Stimulated activated CD8-positive, alpha-beta memory T cell treated with anti-CD3 and anti-CD28 coated beads, Interleukin-2, amount 100 ng/mL, for 1 hour (primary cell): Measurements from ENCODE around the gene ZNF746.
A peak's percentile ranks its signal among the peaks of the same experiment; 100 is the strongest.

Experiments used
- DNase-seq, 2 donors: peaks; one replicate each; pipeline ENCODE4 v3.0.0-alpha.2; 2020; ENCODE audit warnings: low read depth in 2 of 2

ZNF746 gene

DNA sequence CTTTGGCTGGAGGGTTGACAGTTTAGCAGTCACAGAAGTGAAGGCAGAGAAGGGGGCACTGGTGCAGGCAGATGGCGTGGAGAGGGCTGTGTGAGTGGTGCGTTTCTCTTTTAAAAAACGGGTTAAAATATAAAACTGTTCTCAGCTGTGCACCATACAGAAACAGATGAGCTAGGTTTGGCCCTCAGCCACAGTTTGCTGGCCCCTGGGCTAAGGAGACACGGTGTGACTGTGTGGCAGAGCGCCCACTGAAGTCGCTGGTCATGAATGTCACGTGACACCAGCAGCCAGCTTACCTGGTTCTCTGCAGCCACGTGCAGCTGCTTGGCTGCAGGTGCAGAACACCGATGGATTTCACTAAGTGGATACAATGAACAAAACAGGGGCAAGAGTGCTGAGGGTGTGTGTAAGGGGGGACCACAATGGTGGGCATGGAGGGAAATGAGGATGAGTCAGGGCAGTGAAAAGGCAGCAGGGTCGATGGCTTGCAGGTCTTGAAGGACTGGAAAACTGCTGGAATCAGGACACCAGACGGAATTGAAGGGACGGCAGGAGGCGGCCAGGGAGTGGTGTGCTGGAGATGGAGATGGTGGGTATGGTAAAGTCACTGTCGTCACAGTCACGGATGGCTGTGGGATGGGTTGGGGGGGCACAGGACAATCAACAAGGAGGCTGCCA lies 7.4 kb downstream of the ZNF746 start:
- DNase-seq: no peak

DNA sequence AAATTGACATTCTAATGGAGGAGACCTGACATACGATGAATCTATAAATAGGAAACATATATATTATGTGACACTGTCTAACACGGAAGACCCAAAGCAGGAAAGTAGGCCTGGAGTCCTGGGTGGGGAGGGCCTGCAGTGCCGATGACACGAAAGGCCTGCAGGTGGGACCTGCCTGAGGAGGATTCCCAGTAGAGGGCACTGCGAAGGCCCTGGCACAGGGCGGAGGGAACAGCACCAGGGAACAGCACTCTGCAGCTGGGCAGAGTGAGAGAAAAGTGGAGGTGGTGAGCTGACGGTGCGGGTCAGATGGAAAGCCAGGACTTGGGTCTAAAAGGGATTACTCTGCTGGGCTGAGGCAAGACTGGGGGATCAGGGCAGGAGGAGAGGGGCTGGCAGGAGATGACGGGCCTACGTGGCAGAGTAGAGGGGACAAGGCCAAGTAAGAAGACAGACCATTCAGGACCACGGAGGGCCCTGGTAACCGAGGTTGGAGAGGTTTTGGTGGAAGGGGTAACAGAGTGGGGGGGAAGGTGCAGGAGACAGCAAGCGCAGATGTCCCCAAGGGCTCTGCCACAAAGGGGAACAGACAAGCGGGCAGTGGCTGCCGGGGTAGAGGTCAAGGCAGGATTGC lies 8.1 kb downstream of the ZNF746 start:
- DNase-seq: no peak

DNA sequence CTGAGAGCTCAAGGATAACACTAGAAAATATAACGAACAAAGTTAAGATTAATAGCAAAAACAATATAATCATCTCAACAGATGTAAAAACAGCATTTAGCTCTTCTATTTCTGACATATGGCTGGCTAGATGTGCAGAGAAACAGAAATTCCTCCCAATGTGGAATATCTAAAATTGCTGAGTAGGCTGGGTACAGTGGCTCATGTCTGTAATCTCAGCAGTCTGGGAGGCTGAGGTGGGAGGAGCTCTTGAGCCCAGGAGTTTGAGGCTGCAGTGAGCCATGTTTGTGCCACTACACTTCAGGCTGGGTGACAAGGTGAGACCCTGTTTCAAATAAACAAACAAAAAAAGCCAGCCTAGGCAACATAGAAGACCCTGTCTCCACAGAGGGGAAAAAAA lies 18.0 kb downstream of the ZNF746 start:
- no peak for DNase-seq

DNA sequence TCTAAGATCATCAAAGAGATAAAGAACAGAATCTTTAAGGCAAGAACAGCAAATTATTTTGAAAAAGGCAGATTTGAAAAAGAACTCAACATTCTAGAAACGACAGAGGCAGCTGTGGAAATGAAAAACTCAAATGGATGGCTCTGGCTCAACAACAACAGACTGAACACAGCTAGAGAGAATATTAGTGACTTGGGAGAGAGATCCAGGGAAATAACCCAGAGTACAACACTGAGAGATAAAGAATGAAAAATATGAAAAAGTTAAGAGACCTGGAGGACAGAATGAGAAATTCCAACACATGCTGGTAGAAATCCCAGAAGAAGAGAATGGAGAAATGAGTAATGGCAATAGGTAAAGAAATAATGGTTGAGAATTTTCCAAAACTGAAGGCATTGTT lies 18.9 kb downstream of the ZNF746 start:
- DNase-seq: no peak

DNA sequence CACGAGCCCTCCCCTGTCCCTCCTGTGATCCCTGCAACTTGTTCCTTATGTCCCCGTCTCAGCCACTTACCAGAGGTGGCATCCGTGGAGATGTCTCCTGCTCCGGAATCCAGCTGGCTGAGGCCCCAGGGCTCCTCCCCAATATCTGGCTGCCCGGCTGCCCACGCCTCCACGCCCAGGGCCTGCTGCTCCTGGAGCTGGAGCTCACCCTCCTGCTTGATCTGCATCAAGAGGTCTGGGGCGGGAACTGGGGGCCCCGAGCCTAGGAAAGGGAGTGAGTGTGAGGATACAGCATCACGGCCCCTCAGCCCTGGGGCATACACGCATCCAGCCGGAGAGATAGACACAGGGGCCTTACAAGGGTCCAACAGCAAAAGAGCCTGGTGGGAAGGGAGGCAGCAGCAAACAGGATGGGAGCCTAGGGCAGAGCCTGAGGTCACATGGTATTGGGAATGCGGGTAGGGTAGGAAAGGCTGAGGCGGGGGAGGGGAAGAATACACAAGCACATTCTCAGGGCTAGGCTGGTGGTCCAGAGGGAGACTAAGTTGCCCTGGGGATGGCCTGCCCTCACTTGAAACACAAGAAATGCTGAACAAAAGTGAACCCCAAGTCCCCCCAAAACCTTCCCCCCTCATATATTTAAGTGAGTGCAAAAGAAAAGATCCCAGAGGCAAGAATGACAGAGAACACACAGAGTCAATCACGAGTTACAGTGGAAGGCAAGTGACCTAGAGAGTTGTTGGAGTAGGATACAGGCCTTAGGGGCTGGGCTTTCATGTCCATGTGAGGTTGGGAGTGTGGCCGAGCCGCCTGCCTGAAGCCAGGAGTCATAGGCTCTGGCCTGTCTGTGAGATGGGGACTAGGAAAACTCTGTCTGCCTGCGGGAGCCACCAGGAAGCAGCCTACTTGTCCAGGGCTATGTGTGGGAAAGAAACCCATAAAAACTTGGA lies 19.8 kb downstream of the ZNF746 start:
- DNase-seq: no peak

DNA sequence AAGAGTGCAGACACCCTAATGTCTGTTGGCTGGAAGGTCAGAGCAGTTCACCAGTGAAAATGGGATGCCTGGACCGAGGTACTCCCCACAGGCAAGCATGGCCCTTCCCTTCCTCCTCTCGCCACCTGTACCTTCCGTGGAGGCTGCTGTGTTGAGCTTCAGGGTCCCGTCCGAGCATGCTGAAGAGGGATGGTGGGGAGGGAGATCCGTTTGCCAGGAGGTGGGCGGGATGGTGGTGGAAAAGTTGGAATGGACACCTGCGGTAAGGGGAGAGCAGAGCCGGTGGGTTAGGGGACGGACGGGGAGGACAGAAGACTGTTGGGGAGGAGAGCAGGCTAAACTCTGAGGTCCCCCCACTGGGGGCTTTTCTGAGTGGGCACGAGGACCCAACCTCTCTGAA lies 20.8 kb downstream of the ZNF746 start:
- DNase-seq: no peak

DNA sequence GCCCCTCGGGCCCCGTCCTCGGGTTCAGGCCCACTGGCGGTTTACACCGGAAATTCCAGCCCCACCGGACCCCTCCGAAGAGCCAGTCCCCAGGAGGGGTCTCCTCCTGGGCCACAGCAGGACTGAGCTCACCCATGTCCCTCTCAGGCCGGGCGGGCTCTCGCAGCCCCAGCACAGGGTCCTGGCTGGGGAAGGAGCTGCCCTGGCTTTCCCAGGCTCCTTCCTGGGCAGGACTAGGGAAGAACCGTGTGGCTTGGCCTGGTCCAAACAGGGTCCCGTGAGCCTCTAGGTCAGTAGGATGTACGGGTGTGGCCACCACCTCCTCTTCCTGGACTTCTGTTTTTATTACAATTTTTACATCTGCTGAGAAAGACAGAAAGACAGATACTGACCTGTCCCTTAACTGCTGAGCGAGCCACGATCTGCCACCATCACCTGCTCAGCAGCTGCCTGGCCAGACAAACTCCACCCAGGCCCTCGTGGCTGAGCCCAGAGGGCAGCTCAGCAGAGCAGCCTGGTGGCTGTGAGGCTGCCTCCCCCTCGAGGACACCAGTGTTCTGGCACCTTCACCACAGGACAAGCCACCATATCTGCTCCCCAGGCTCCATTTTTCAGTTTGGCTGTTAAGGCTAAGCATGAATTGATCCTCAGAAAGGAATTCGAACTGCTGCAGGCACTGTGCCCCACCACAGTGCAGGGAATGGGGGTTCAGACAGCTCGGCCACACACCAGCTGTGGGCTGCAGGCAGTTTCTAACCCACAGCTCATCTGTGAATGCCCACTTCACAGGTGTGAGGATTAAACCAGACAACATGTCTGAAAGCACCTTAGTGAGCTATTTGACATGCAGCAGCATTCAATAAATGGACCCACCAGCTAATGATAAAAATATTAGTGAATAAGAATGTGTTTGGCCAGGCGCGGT lies 22.2 kb downstream of the ZNF746 start:
- DNase-seq: no peak

DNA sequence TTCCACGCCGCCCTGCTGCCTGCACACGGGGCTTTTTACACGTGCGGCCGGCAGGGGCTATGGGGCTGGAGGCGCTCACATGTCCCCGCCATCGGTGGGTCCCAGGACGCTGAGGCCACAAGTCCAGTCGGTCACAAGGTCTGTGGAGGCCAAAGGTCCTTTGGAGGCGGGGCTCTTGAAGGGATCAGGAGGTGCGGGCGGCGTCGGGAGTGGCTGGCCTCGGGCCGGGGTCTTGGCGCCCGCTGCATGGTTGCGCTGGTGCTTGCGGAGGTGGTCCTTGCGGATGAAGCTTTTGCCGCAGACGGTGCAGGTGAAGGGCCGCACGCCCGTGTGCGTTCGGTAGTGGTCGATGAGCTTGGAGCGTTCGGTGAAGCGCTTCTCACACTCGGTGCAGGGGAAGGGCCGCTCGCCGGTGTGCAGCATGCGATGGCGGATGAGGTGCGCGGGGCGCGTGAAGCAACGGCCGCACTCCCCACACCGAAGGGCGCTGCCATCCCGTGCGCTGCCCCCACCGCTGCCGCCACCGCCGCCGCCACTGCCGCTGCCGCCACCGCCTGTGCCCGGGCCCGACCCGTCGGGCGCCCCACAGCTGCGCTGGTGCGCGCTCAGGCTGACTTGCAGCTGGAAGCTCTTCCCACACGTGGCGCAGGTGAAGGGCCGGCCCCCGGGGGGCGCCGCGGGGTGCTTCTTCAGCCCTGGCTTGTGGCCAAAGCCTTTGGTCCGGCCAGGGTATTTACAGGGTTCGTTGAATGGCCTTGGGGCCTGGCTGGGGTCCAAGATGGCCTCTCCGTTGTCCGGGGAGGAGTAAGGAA lies 23.1 kb downstream of the ZNF746 start:
- DNase-seq: no peak

DNA sequence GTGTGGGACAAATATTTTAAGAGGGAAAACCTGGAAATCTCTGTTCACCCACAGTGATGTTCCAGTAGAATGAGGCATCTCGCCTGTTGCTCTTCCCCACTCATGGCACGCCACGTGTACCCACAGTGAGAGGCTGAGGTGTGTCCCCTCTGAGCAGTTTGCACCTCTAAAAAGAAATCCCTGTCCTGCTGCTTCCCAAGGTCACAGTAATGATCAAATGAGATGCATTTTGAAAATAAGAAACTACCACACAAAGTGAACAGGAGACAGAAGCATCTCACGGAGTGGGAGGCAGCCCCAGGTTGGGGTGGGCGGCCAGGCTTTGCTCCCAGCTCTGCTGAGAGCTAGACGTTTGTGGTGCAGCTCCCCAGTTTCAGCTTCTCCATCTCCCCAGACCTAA lies 24.4 kb downstream of the ZNF746 start:
- no peak for DNase-seq

DNA sequence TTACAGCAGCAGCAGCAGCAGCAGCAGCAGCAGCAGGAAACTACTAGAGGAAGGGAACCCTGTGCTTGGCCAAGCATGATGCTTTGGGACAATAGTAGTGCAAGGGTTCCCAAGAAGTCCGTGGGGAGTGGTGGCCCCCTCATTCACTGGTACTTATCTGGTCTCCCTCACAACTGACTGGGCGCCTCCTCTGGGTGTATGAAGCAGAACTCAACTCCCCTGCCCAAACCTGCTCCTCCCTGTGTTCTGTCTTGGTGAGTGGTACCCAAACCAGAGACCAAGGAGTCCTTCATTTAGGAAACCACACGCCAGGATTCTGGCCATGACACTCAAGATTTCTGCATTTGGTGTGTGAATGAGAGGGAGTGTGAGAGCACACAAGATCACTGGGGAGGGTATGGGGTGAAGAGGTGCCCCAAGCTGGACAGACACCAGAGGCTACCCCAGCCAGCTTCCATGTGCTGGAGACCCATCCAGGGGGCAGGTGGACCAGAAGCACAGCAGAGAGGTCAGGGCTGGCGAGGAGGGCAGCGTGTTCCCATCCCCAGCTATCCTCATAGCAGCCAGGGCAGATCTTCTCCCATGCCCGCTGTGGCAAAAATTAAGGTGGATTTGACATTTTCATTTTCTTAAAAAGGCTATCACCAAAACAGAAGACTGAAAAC lies 26.2 kb downstream of the ZNF746 start:
- DNase-seq: no peak

DNA sequence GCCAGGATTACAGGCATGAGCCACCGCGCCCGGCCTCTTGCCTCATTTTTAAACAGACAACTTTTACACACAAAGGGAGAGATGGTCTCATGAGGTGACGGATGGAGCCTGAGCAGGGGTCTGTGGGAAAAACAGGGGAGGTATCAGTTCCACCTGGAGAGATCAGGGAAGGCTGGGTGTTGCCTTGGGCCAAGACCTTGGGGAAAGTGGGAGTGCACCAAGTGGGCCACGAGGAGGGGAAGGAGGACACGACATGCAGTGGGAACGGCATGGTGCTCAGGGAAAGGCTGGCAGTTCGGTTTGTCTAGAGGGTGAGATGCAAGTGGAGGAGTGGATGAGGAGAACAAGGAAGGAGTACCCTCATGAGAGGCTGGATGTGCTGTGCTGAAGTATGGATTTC lies 27.8 kb downstream of the ZNF746 start:
- no peak for DNase-seq

DNA sequence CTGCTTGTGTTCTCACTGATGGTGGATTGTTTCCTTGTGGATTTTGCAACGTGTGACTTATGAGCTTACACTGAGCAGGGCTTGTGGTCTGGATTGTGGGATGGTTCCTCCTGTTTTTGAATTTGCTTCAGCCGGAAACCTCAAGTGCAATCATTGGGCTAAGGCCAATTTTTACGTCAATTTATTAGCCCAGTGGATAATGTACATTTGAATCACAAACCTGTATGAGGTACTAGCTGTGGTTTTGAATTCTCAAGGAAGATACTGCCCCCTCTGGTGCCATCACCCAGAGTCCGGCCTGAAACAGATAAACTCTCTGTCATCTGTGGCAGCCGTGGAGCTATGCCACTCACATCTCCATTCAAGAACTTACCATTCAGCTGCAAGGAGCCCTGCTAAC lies 29.4 kb downstream of the ZNF746 start:
- DNase-seq: no peak

DNA sequence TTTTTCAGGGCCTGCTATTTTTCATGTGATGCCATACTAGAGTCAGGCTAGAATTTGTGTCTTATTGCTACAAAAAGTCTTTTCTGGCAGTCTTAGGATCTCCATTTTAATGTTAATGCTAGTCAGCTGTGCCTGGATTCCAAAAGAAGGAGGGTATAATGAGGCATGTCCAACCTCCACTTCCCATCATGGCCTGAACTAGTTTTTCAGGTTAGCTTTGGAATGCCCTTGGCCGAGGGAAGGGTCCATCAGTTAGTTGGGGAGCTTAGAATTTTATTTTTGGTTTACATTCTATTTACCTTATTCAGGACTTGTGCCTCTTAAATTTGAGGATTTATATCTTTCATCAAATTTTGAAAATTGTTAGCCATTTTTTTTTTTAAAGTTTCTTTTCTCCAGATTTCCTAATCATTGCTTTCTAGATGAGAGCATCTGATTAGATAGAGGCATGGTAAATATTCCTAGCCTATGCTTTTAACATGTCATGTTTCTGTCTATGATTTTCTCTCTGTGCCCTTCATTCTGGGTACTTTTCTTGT lies 30.2 kb downstream of the ZNF746 start:
- no peak for DNase-seq

DNA sequence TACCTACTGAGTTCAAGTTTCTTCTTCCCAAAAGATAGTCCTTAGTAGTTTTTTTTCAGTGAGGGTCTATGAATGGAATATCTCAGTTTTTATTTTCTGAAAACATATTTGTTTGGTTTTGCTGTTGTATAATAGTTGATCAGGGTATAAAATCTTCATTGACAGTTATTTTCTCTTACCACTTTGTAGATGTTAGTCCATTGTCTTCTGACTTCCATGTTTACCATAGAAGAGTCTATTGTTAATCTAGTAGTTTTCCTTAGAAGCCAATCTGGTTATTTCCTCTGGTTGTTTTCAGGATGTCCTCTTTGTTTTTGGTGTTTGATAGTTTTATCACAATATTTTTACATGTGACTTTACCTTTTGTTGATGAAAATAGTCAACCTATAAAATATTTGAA lies 31.2 kb downstream of the ZNF746 start:
- DNase-seq: no peak

DNA sequence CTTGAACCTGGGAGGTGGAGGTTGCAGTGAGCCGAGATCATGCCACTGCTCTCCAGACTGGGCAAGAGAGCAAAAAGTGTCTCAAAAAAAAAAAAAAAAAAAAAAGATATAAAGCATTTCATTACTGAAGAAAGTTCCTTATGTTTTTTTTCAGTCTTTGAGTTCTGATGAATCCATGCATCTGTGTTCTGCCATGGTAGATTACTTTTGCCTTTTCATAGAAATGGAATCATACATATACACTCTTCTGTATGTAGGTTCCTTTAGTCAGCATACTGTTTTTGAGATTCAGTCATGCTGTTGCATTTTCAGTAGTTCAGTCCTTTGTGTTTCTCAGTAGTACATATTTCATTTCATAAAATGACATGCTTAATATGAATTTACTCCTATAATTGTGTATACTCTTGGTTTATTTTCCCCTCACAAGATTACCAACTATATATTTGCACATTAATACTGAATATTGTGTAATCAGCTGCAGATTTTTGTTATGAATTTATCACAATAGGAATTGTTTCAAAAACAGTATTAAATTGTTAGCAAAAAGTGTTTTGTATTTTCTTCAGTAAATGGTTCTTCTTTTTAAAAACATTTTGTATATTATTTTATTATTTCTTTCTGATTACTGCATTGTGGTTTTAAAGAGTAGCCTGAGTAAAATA lies 34.0 kb downstream of the ZNF746 start:
- no peak for DNase-seq

DNA sequence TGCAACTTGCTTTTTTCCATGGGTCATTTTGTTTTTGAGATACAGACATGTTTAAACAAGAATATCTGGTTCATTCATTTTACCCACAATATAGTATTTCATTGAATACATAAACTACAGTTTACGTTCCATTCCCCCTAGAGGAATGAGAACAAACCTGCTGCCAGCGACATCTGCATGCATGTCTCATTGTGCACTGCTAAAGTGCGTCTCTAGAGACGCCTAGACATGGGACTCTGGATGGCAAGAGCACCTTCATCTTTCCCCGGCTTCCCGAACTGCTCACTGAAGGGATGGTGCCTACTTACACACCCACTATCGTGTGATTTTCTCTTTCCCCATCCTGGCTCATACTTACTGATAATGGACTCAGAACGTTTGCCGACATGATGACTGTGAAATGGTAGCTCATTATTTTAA lies 35.5 kb downstream of the ZNF746 start:
- DNase-seq: no peak

DNA sequence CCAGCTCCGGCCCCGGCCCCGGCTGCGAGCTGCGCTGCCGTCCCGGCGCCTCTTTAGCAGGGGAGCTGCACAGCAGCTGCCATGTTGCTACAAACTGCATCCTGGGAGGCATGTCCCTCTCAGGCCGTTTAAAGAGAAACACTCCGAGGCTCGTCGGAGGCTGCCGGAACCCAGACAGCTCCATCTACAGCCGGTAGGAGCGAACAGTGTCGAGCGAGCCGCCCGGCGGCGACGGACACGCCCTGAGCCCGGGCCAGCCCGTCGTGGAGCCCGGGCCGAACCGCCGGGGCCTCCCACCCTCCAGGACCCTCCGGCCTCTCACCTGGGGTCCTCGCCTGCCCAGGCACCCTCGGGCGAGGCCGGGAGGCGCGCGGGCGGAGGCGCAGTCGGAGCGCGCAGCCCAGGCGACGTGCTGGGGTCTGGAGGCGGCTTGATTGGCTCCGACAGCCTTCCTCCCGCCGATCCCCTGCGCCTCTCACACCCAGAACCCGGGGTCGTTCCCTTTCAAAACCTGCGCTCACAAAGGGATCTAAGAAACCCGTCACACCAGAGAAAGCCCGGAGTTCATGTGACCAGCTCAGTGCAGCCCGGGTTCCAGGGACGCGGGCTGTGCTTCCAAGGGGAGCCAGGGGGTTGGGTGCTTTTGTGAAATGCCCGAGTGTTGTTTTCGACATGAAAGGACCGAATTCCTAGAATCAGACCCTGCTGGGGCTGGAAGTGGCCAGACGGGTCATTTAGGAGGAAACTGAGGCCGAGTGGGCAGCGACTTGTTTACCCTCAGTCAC lies 36.9 kb downstream of the ZNF746 start, which contains the start of gene ZNF777:
TSS of gene ZNF777 (minus strand) at position 570 of the 785 bp plus-strand sequence. CDS start 5,040 bp downstream, outside the sequence.
- DNase-seq: peak; percentile 54 to 65
